ENCODE measurements around the gene MPIG6B.

MPIG6B gene

DNA sequence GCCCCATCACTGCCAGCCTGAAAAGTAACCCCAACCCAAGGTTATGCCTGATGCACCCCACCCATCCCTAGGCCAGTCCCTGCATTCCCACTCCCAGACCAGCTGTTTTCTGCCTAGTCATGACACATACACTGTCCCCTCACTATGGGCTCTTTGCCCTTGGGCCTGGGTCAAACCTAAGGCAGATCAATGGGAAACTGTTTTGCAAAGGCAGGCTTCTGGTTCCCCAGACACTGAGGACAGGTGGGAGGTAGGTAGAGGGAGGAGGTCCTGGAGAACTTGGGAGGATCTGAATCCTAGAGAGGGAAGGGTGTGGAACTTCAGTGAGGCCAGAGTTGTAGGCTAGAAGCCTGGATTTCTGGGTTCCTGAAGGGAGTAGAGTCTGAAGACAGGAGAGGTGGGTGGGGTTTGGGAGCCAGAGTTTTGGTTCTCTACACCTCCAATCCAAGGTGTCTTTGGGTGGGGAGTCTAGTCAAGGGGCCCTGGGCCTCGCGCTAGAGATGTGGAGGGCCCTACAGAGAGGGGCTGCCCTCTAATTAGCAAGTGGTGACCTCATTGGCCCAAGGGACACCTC is 11.2 kb downstream of the MPIG6B start:
- Histone ChIP-seq H3K9ac (ENCODE audit: low read length) (peak overlapping the region; percentile 87; the same call in 1 of the 2 replicates), H3K4me1 (ENCODE audit: insufficient read depth, low read length, severe bottlenecking) (peaks cover 48% of the 10 kb centered on the region), H3K79me2 (ENCODE audit: insufficient read depth, low read length) (peaks cover 10% of the 10 kb centered on the region; the same call in 1 of the 2 replicates), H3F3A (ENCODE audit: insufficient read depth, low read length) (peaks cover 12% of the 10 kb centered on the region; the same call in 1 of the 2 replicates), H3K27ac (ENCODE audit: low read depth, low read length, poor library complexity, severe bottlenecking) (peak overlapping the region; percentile 94), H3K27me3 (ENCODE audit: insufficient read depth, low read length) (no peaks in the 10 kb centered on the region), H3K9me3 (ENCODE audit: low read length) (no peaks in the 10 kb centered on the region), H3K9me2 (ENCODE audit: low read depth, low read length) (no peaks in the 10 kb centered on the region), H4K20me1 (ENCODE audit: insufficient read depth, low read length) (no peaks in the 10 kb centered on the region), H3K4me2 (ENCODE audit: low read length) (peak overlapping the region; percentile 79), H2AFZ (ENCODE audit: low read length) (no peak overlapping the region), H3K4me3 (ENCODE audit: low read depth, low read length, poor library complexity, severe bottlenecking) (peak overlapping the region; percentile 82), H3K36me3 (ENCODE audit: insufficient read depth, low read length) (peaks cover 36% of the 10 kb centered on the region)
- TF ChIP-seq, protein P1, sequence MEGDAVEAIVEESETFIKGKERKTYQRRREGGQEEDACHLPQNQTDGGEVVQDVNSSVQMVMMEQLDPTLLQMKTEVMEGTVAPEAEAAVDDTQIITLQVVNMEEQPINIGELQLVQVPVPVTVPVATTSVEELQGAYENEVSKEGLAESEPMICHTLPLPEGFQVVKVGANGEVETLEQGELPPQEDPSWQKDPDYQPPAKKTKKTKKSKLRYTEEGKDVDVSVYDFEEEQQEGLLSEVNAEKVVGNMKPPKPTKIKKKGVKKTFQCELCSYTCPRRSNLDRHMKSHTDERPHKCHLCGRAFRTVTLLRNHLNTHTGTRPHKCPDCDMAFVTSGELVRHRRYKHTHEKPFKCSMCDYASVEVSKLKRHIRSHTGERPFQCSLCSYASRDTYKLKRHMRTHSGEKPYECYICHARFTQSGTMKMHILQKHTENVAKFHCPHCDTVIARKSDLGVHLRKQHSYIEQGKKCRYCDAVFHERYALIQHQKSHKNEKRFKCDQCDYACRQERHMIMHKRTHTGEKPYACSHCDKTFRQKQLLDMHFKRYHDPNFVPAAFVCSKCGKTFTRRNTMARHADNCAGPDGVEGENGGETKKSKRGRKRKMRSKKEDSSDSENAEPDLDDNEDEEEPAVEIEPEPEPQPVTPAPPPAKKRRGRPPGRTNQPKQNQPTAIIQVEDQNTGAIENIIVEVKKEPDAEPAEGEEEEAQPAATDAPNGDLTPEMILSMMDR (IDR thresholded peaks at IDR 0.05; ENCODE audit: low read length) = no peak
- TF ChIP-seq EZH2 (IDR thresholded peaks at IDR 0.05; ENCODE audit: borderline replicate concordance, low read length) = no peak

DNA sequence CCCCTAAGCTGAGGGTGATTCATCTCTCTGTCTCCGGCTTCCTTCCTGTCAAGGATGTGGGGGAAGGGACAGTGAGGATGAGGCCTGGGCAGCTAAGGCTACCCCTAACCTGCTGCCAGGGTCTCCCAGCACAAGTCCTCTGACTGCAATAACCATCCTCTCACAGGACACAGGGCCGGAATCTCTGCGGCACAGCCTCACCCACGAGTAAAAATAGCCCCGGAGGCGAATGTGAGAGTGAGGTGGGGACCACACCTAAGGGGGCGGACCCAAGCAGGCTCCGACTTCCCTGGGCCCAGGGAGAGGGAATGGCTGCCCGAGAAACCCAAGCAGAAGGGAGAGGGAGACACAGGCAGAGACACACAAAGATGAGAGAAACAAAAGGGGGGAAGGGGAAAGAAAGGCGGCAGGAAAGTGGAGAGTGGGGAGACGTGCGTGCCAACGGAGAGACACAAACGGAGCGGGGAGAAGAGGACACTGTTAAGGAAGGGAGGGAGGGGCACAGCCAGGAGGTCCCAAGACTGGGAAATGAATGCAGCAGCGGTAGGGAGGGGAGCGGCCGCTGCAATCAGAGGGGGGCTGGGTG is 11.7 kb downstream of the MPIG6B start:
- Histone ChIP-seq H2AFZ (ENCODE audit: low read length) (no peak overlapping the region), H3K9me3 (ENCODE audit: low read length) (no peaks in the 10 kb centered on the region), H3K27ac (ENCODE audit: low read depth, low read length, poor library complexity, severe bottlenecking) (peak overlapping the region; percentile 94), H3K4me2 (ENCODE audit: low read length) (peak overlapping the region; percentile 79), H3F3A (ENCODE audit: insufficient read depth, low read length) (peaks cover 12% of the 10 kb centered on the region; the same call in 1 of the 2 replicates), H3K9ac (ENCODE audit: low read length) (peak overlapping the region; percentile 87), H3K36me3 (ENCODE audit: insufficient read depth, low read length) (peaks cover 36% of the 10 kb centered on the region), H3K9me2 (ENCODE audit: low read depth, low read length) (no peaks in the 10 kb centered on the region), H4K20me1 (ENCODE audit: insufficient read depth, low read length) (no peaks in the 10 kb centered on the region), H3K4me1 (ENCODE audit: insufficient read depth, low read length, severe bottlenecking) (peaks cover 46% of the 10 kb centered on the region), H3K27me3 (ENCODE audit: insufficient read depth, low read length) (no peaks in the 10 kb centered on the region), H3K4me3 (ENCODE audit: low read depth, low read length, poor library complexity, severe bottlenecking) (peak overlapping the region; percentile 82), H3K79me2 (ENCODE audit: insufficient read depth, low read length) (peaks cover 10% of the 10 kb centered on the region; the same call in 1 of the 2 replicates)
- TF ChIP-seq EZH2 (IDR thresholded peaks at IDR 0.05; ENCODE audit: borderline replicate concordance, low read length) = no peak
- TF ChIP-seq, protein P1 (IDR thresholded peaks at IDR 0.05; ENCODE audit: low read length) = no peak

DNA sequence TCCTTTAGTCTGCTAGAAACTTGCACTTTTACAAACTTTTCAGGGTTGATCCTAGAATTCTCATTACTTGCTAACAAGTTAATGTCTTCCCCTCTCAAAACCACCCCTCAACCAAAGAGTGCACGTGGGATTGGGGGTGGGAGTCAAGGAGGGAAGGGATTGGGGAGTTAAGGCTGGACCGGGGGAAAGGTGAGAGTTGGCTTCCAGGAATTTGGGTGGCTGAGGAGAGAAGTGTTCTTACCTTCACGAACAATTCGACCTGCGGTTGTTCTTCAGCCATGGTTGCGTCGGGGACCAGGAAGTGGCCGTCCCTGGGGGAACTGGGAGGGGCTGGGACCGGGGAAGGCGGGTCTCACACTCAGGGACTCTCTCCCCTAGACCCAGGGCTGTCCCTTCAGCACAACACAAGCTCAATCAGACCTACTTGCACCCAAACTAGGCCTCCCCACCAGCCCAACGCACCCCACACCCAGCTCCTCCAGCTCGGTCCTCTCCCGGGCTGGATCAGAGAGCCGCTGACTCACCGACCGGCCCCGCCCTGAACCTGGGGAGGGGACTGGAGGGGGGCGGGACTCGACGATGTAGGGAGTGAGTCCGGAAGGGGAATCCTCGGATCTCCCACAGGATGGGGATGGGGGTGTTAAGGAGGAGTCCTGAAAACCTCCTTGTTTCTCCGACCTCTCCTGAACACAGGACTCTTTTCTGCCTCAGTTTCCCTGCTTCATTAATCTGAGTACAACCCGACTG is 13.0 kb downstream of the MPIG6B start, which contains the start of gene CLIC1:
CLIC1 (minus strand) TSS at position 510 of the 747 bp plus-strand sequence; CDS start at position 280, 230 bp downstream.
- Histone ChIP-seq H3K27me3 (ENCODE audit: insufficient read depth, low read length) (no peaks in the 10 kb centered on the region), H3K36me3 (ENCODE audit: insufficient read depth, low read length) (peaks cover 31% of the 10 kb centered on the region), H3K9me2 (ENCODE audit: low read depth, low read length) (no peaks in the 10 kb centered on the region), H3K27ac (ENCODE audit: low read depth, low read length, poor library complexity, severe bottlenecking) (peak within 1 kb of the TSS; percentile 94), H3K9ac (ENCODE audit: low read length) (peak within 1 kb of the TSS; percentile 87), H4K20me1 (ENCODE audit: insufficient read depth, low read length) (no peaks in the 10 kb centered on the region), H3K4me3 (ENCODE audit: low read depth, low read length, poor library complexity, severe bottlenecking) (peak within 1 kb of the TSS; percentile 82), H3K9me3 (ENCODE audit: low read length) (no peaks in the 10 kb centered on the region), H3K4me2 (ENCODE audit: low read length) (peak within 1 kb of the TSS; percentile 79), H3K79me2 (ENCODE audit: insufficient read depth, low read length) (peaks cover 10% of the 10 kb centered on the region; the same call in 1 of the 2 replicates), H2AFZ (ENCODE audit: low read length) (no peak within 1 kb of the TSS), H3K4me1 (ENCODE audit: insufficient read depth, low read length, severe bottlenecking) (peaks cover 52% of the 10 kb centered on the region), H3F3A (ENCODE audit: insufficient read depth, low read length) (0 out of 2 replicates have a peak, but pooled peaks cover 3% of the 10 kb centered on the region)
- TF ChIP-seq, protein P1 (IDR thresholded peaks at IDR 0.05; ENCODE audit: low read length) = no peak
- no peak for TF ChIP-seq EZH2 (IDR thresholded peaks at IDR 0.05; ENCODE audit: borderline replicate concordance, low read length)
